ENCODE data around the gene SLC6A18.

SLC6A18 gene

GRCh38 chr5:1251678-1252580, 26.7 kb downstream of the SLC6A18 start:
- Histone ChIP-seq H3K9ac (ENCODE audit: low read length) (no peak overlapping the region), H3K23ac (ENCODE audit: low read length) (no peak overlapping the region), H3K27ac (ENCODE audit: low read depth, low read length) (no peak overlapping the region), H3K4me2 (ENCODE audit: low read length) (no peak overlapping the region), H2BK15ac (replicated peaks; ENCODE audit: low read depth) (no peak overlapping the region), H4K5ac (ENCODE audit: low read length) (no peak overlapping the region), H2AK5ac (ENCODE audit: low read length) (no peak overlapping the region), H3K79me2 (ENCODE audit: control insufficient read depth, insufficient read depth, low read length) (no peaks in the 10 kb centered on the region), H4K8ac (ENCODE audit: low read depth, low read length) (no peak overlapping the region), H3K56ac (ENCODE audit: low read length) (no peak overlapping the region), H3K18ac (ENCODE audit: low read length) (no peak overlapping the region), H3K4ac (ENCODE audit: low read depth, low read length) (no peak overlapping the region), H2BK5ac (ENCODE audit: low read length) (no peak overlapping the region), H3K27me3 (ENCODE audit: insufficient read depth, low read length, poor library complexity) (no peaks in the 10 kb centered on the region), H2BK120ac (ENCODE audit: low read depth, low read length) (no peak overlapping the region), H3K36me3 (ENCODE audit: control insufficient read depth, insufficient read depth, low read length) (no peaks in the 10 kb centered on the region), H3K4me3 (ENCODE audit: low read length) (no peak overlapping the region), H3K4me1 (ENCODE audit: control insufficient read depth, low read depth, low read length) (no peaks in the 10 kb centered on the region), H3K79me1 (ENCODE audit: low read length) (no peaks in the 10 kb centered on the region)
- no CpG with 5 or more reads among the region's 27 CpGs for WGBS (ENCODE audit: extremely low coverage, insufficient coverage, low lambda C conversion rate)
- peak; percentile 28 for DNase-seq

GRCh38 chr5:1252681-1253080, 27.5 kb downstream of the SLC6A18 start:
- H3K36me3 ChIP-seq (ENCODE audit: control insufficient read depth, insufficient read depth, low read length), result no peaks in the 10 kb centered on the region
- H3K9ac ChIP-seq (ENCODE audit: low read length), result no peak overlapping the region
- no peak overlapping the region for H3K4me2 ChIP-seq (ENCODE audit: low read length)
- no peak overlapping the region for H3K4ac ChIP-seq (ENCODE audit: low read depth, low read length)
- no peak overlapping the region for H2BK15ac ChIP-seq (replicated peaks; ENCODE audit: low read depth)
- no peaks in the 10 kb centered on the region for H3K79me2 ChIP-seq (ENCODE audit: control insufficient read depth, insufficient read depth, low read length)
- WGBS (ENCODE audit: extremely low coverage, insufficient coverage, low lambda C conversion rate), result no CpG with 5 or more reads among the region's 9 CpGs
- no peak overlapping the region for H4K5ac ChIP-seq (ENCODE audit: low read length)
- H2AK5ac ChIP-seq (ENCODE audit: low read length), result no peak overlapping the region
- no peak overlapping the region for H4K8ac ChIP-seq (ENCODE audit: low read depth, low read length)
- H3K18ac ChIP-seq (ENCODE audit: low read length), result no peak overlapping the region
- DNase-seq, result no peak
- H2BK5ac ChIP-seq (ENCODE audit: low read length), result no peak overlapping the region
- H3K27me3 ChIP-seq (ENCODE audit: insufficient read depth, low read length, poor library complexity), result no peaks in the 10 kb centered on the region
- H2BK120ac ChIP-seq (ENCODE audit: low read depth, low read length), result no peak overlapping the region
- no peaks in the 10 kb centered on the region for H3K79me1 ChIP-seq (ENCODE audit: low read length)
- no peak overlapping the region for H3K56ac ChIP-seq (ENCODE audit: low read length)
- no peak overlapping the region for H3K23ac ChIP-seq (ENCODE audit: low read length)
- H3K27ac ChIP-seq (ENCODE audit: low read depth, low read length), result no peak overlapping the region
- H3K4me3 ChIP-seq (ENCODE audit: low read length), result no peak overlapping the region
- H3K4me1 ChIP-seq (ENCODE audit: control insufficient read depth, low read depth, low read length), result no peaks in the 10 kb centered on the region

GRCh38 chr5:1253456-1254105, 28.4 kb downstream of the SLC6A18 start:
- no peaks in the 10 kb centered on the region for H3K36me3 ChIP-seq (ENCODE audit: control insufficient read depth, insufficient read depth, low read length)
- no peak overlapping the region for H2BK5ac ChIP-seq (ENCODE audit: low read length)
- no peak overlapping the region for H2BK15ac ChIP-seq (replicated peaks; ENCODE audit: low read depth)
- no peak overlapping the region for H2BK120ac ChIP-seq (ENCODE audit: low read depth, low read length)
- H3K27me3 ChIP-seq (ENCODE audit: insufficient read depth, low read length, poor library complexity), result no peaks in the 10 kb centered on the region
- no peak overlapping the region for H3K18ac ChIP-seq (ENCODE audit: low read length)
- H3K4ac ChIP-seq (ENCODE audit: low read depth, low read length), result no peak overlapping the region
- no peak overlapping the region for H3K4me2 ChIP-seq (ENCODE audit: low read length)
- no peaks in the 10 kb centered on the region for H3K79me1 ChIP-seq (ENCODE audit: low read length)
- H3K4me1 ChIP-seq (ENCODE audit: control insufficient read depth, low read depth, low read length), result no peaks in the 10 kb centered on the region
- no peak overlapping the region for H3K56ac ChIP-seq (ENCODE audit: low read length)
- no peak overlapping the region for H3K23ac ChIP-seq (ENCODE audit: low read length)
- no peak overlapping the region for H3K27ac ChIP-seq (ENCODE audit: low read depth, low read length)
- no peaks in the 10 kb centered on the region for H3K79me2 ChIP-seq (ENCODE audit: control insufficient read depth, insufficient read depth, low read length)
- H3K4me3 ChIP-seq (ENCODE audit: low read length), result no peak overlapping the region
- no peak overlapping the region for H2AK5ac ChIP-seq (ENCODE audit: low read length)
- no peak overlapping the region for H3K9ac ChIP-seq (ENCODE audit: low read length)
- WGBS (ENCODE audit: extremely low coverage, insufficient coverage, low lambda C conversion rate), result no CpG with 5 or more reads among the region's 33 CpGs
- DNase-seq, result no peak
- H4K5ac ChIP-seq (ENCODE audit: low read length), result no peak overlapping the region
- no peak overlapping the region for H4K8ac ChIP-seq (ENCODE audit: low read depth, low read length)

GRCh38 chr5:1254196-1254595, 29.0 kb downstream of the SLC6A18 start:
- H3K4me1 ChIP-seq (ENCODE audit: control insufficient read depth, low read depth, low read length), result no peaks in the 10 kb centered on the region
- no peak overlapping the region for H3K18ac ChIP-seq (ENCODE audit: low read length)
- no peak overlapping the region for H4K5ac ChIP-seq (ENCODE audit: low read length)
- no peak overlapping the region for H3K27ac ChIP-seq (ENCODE audit: low read depth, low read length)
- H2BK15ac ChIP-seq (replicated peaks; ENCODE audit: low read depth), result no peak overlapping the region
- H3K4me2 ChIP-seq (ENCODE audit: low read length), result no peak overlapping the region
- DNase-seq, result no peak
- H3K27me3 ChIP-seq (ENCODE audit: insufficient read depth, low read length, poor library complexity), result no peaks in the 10 kb centered on the region
- H3K4me3 ChIP-seq (ENCODE audit: low read length), result no peak overlapping the region
- H3K9ac ChIP-seq (ENCODE audit: low read length), result no peak overlapping the region
- no CpG with 5 or more reads among the region's 19 CpGs for WGBS (ENCODE audit: extremely low coverage, insufficient coverage, low lambda C conversion rate)
- H2BK120ac ChIP-seq (ENCODE audit: low read depth, low read length), result no peak overlapping the region
- H3K79me1 ChIP-seq (ENCODE audit: low read length), result no peaks in the 10 kb centered on the region
- no peaks in the 10 kb centered on the region for H3K79me2 ChIP-seq (ENCODE audit: control insufficient read depth, insufficient read depth, low read length)
- no peak overlapping the region for H3K23ac ChIP-seq (ENCODE audit: low read length)
- H3K36me3 ChIP-seq (ENCODE audit: control insufficient read depth, insufficient read depth, low read length), result no peaks in the 10 kb centered on the region
- H2AK5ac ChIP-seq (ENCODE audit: low read length), result no peak overlapping the region
- H3K56ac ChIP-seq (ENCODE audit: low read length), result no peak overlapping the region
- H4K8ac ChIP-seq (ENCODE audit: low read depth, low read length), result no peak overlapping the region
- no peak overlapping the region for H3K4ac ChIP-seq (ENCODE audit: low read depth, low read length)
- no peak overlapping the region for H2BK5ac ChIP-seq (ENCODE audit: low read length)

- no peak overlapping the region for H2BK15ac ChIP-seq (replicated peaks; ENCODE audit: low read depth)
- H3K23ac ChIP-seq (ENCODE audit: low read length), result no peak overlapping the region
- no peak overlapping the region for H4K8ac ChIP-seq (ENCODE audit: low read depth, low read length)
- no peak overlapping the region for H2AK5ac ChIP-seq (ENCODE audit: low read length)
- H3K27ac ChIP-seq (ENCODE audit: low read depth, low read length), result no peak overlapping the region
- H3K4ac ChIP-seq (ENCODE audit: low read depth, low read length), result no peak overlapping the region
- H2BK5ac ChIP-seq (ENCODE audit: low read length), result no peak overlapping the region
- no peak overlapping the region for H4K5ac ChIP-seq (ENCODE audit: low read length)
- H3K9ac ChIP-seq (ENCODE audit: low read length), result no peak overlapping the region
- no CpG with 5 or more reads among the region's 16 CpGs for WGBS (ENCODE audit: extremely low coverage, insufficient coverage, low lambda C conversion rate)
- no peak overlapping the region for H2BK120ac ChIP-seq (ENCODE audit: low read depth, low read length)
- H3K79me2 ChIP-seq (ENCODE audit: control insufficient read depth, insufficient read depth, low read length), result no peaks in the 10 kb centered on the region
- no peaks in the 10 kb centered on the region for H3K27me3 ChIP-seq (ENCODE audit: insufficient read depth, low read length, poor library complexity)
- H3K4me3 ChIP-seq (ENCODE audit: low read length), result no peak overlapping the region
- no peak overlapping the region for H3K4me2 ChIP-seq (ENCODE audit: low read length)
- H3K36me3 ChIP-seq (ENCODE audit: control insufficient read depth, insufficient read depth, low read length), result no peaks in the 10 kb centered on the region
- H3K56ac ChIP-seq (ENCODE audit: low read length), result no peak overlapping the region
- no peaks in the 10 kb centered on the region for H3K79me1 ChIP-seq (ENCODE audit: low read length)
- H3K18ac ChIP-seq (ENCODE audit: low read length), result no peak overlapping the region
- no peak for DNase-seq
- H3K4me1 ChIP-seq (ENCODE audit: control insufficient read depth, low read depth, low read length), result no peaks in the 10 kb centered on the region
These were observed 29.9 kb downstream of the SLC6A18 start for GRCh38 chr5:1255081-1255561.
